Liver (tissue), 9 donors: ENCODE measurements around the gene GNB1L. TPM values are rescaled to one million over a fixed set of nuclear protein-coding genes. Genes with fewer than 3 reads are reported as not detected.

Experiments used
- DNase-seq: peaks from one replicate; pipeline ENCODE4 v3.0.0-alpha.2; 2017; ENCODE audit warnings: low spot score
- H3K27ac ChIP-seq, 2 donors: one replicate each; pipeline ENCODE4 v1.7.0; 2013; ENCODE audit warnings: inconsistent platforms in 2 of 2, low read length in 2 of 2, control low read depth in 1 of 2, low read depth in 1 of 2, mild to moderate bottlenecking in 1 of 2
- H3K27me3 ChIP-seq, 4 donors: one replicate each; pipeline versions ENCODE4 v1.6.1 to v1.7.0; 2013; ENCODE audit warnings: low read length in 3 of 4, inconsistent platforms in 1 of 4, mild to moderate bottlenecking in 1 of 4, moderate library complexity in 1 of 4; ENCODE audit not compliant: control insufficient read depth in 4 of 4, insufficient read depth in 4 of 4
- H3K36me3 ChIP-seq, 4 donors: one replicate each; pipeline versions ENCODE4 v1.6.1 to v1.7.0; 2013; ENCODE audit warnings: low read length in 3 of 4, mild to moderate bottlenecking in 3 of 4, low read depth in 1 of 4, moderate library complexity in 1 of 4; ENCODE audit not compliant: control insufficient read depth in 4 of 4, insufficient read depth in 3 of 4
- H3K4me1 ChIP-seq, 4 donors: one replicate each; pipeline versions ENCODE4 v1.6.1 to v1.7.0; 2013; ENCODE audit warnings: low read length in 3 of 4, mild to moderate bottlenecking in 3 of 4, moderate library complexity in 1 of 4; ENCODE audit not compliant: control insufficient read depth in 4 of 4, insufficient read depth in 4 of 4
- H3K4me3 ChIP-seq, 3 donors: one replicate each; pipeline versions ENCODE4 v1.6.1 to v1.7.0; 2013; ENCODE audit warnings: low read length in 3 of 3, control low read depth in 1 of 3, low read depth in 1 of 3, mild to moderate bottlenecking in 1 of 3
- H3K9ac ChIP-seq, 2 donors: one replicate each; pipeline ENCODE4 v1.7.0; 2013; ENCODE audit warnings: low read length in 2 of 2, mild to moderate bottlenecking in 2 of 2, moderate library complexity in 2 of 2, control low read depth in 1 of 2, low read depth in 1 of 2
- H3K9me3 ChIP-seq, 4 donors: one replicate each; pipeline versions ENCODE4 v1.6.1 to v1.7.0; 2013; ENCODE audit warnings: low read length in 3 of 4; ENCODE audit not compliant: control insufficient read depth in 4 of 4
- ATF3 ChIP-seq: IDR thresholded peaks from 2 replicates; pipeline ENCODE4 v1.6.1; 2016; ENCODE audit warnings: antibody characterized with exemption
- CTCF ChIP-seq: fragments of 150-350 bp; IDR thresholded peaks from 2 replicates; pipeline ENCODE4 v1.5.1; 2017; ENCODE audit warnings: improper control_type of control experiment, low read depth, low read length; ENCODE audit not compliant: missing input control
- EGR1 ChIP-seq, 2 donors: IDR thresholded peaks; 2 replicates each; pipeline ENCODE4 v1.6.1; 2016 to 2018; ENCODE audit warnings: antibody characterized with exemption in 2 of 2, low read depth in 2 of 2
- FOXA1 ChIP-seq: IDR thresholded peaks from 2 replicates; pipeline ENCODE4 v1.6.1; 2016; ENCODE audit warnings: antibody characterized with exemption
- GABPA ChIP-seq, 2 donors: IDR thresholded peaks in 1 of 2; conservative IDR thresholded peaks in 1 of 2; 2 replicates each; pipeline ENCODE4 v1.6.1; 2016; ENCODE audit warnings: antibody characterized with exemption in 2 of 2, mild to moderate bottlenecking in 1 of 2, moderate library complexity in 1 of 2
- HNF4A ChIP-seq, 2 donors: conservative IDR thresholded peaks; 2 replicates each; pipeline ENCODE4 v1.6.1; 2016; ENCODE audit warnings: antibody characterized with exemption in 2 of 2, mild to moderate bottlenecking in 2 of 2
- HNF4G ChIP-seq: IDR thresholded peaks from 2 replicates; pipeline ENCODE4 v1.6.1; 2016; ENCODE audit warnings: antibody characterized with exemption
- JUND ChIP-seq, 2 donors: IDR thresholded peaks; 2 replicates each; pipeline ENCODE4 v1.6.1; 2016; ENCODE audit warnings: antibody characterized with exemption in 2 of 2
- NR2F2 ChIP-seq: IDR thresholded peaks from 2 replicates; pipeline ENCODE4 v1.6.1; 2016; ENCODE audit warnings: antibody characterized with exemption
- REST ChIP-seq: IDR thresholded peaks from 2 replicates; pipeline ENCODE4 v1.6.1; 2016; ENCODE audit warnings: antibody characterized with exemption, mild to moderate bottlenecking
- RXRA ChIP-seq, 2 donors: IDR thresholded peaks; 2 replicates each; pipeline ENCODE4 v1.6.1; 2017 to 2018; ENCODE audit warnings: antibody characterized with exemption in 2 of 2, mild to moderate bottlenecking in 1 of 2
- SP1 ChIP-seq: IDR thresholded peaks from 2 replicates; pipeline ENCODE4 v1.6.1; 2018; ENCODE audit warnings: antibody characterized with exemption, mild to moderate bottlenecking
- YY1 ChIP-seq: IDR thresholded peaks from 2 replicates; pipeline ENCODE4 v1.6.1; 2016; ENCODE audit warnings: antibody characterized with exemption, mild to moderate bottlenecking
- WGBS: extraction: QIAGEN DNeasy Blood & Tissue Kit; methylation state at CpG from one replicate; pipeline ENCODE4 v1.1.7; 2013; 5-methylcytosine and 5-hydroxymethylcytosine counted together
- polyA plus RNA-seq, 2 donors: library from polyadenylated mRNA; stranded (reverse) in 1 of 2; unstranded in 1 of 2; fragments of 200-250 nt in 1 of 2; fragments of >200 nt in 1 of 2; fragmentation: Nextera tagmentation in 1 of 2; extraction: Ambion mirVana in 1 of 2; gene quantifications; one replicate each; pipeline versions ENCODE4 v1.2.1 to v1.2.3, GENCODE V29; 2013 to 2015
- total RNA-seq, 2 donors: library from RNA; depleted of rRNA; stranded (reverse); fragments of >200 nt; gene quantifications; one replicate each; pipeline ENCODE4 v1.2.3, GENCODE V29; 2014
- donor health status: healthy.
- donor health status: healthy.
- donor health status: healthy.
- donor health status: healthy.
- donor health status: healthy.

The GNB1L gene
- total and polyA plus RNA-seq, 4 donors, result 1.5 to 3.6 (median 1.9) TPM

GRCh38 chr22:19786264-19786585 is 68.4 kb downstream of the GNB1L start:
- Histone ChIP-seq H3K4me3 (no peak overlapping the region), H3K27ac (no peak overlapping the region), H3K36me3 (no peaks in the 10 kb centered on the region), H3K9me3 (no peaks in the 10 kb centered on the region), H3K9ac (no peak overlapping the region), H3K4me1 (no peaks in the 10 kb centered on the region), H3K27me3 (no peaks in the 10 kb centered on the region)
- no peak for DNase-seq
- 91% methylated on average over 6 of the region's 6 CpGs for WGBS
- no peak for TF ChIP-seq JUND (IDR thresholded peaks at IDR 0.05)
- TF ChIP-seq GABPA (IDR thresholded peaks at IDR 0.05 in 1 of 2, conservative IDR thresholded peaks at IDR 0.05 in 1 of 2), result no peak
- TF ChIP-seq EGR1 (IDR thresholded peaks at IDR 0.05; ENCODE audit: low read depth in 2 of 2), result no peak
- no peak for TF ChIP-seq YY1
- TF ChIP-seq HNF4A (conservative IDR thresholded peaks at IDR 0.05), result no peak
- no peak for TF ChIP-seq REST
- no peak for TF ChIP-seq SP1

GRCh38 chr22:19785461-19786263 is 69.0 kb downstream of the GNB1L start:
- Histone ChIP-seq H3K9me3 (no peaks in the 10 kb centered on the region), H3K4me3 (no peak overlapping the region), H3K9ac (no peak overlapping the region), H3K36me3 (no peaks in the 10 kb centered on the region), H3K4me1 (no peaks in the 10 kb centered on the region), H3K27me3 (no peaks in the 10 kb centered on the region), H3K27ac (no peak overlapping the region)
- 88% methylated on average over 22 of the region's 22 CpGs for WGBS
- TF ChIP-seq RXRA (IDR thresholded peaks at IDR 0.05), result no peak
- no peak for TF ChIP-seq NR2F2
- TF ChIP-seq HNF4G, result no peak
- no peak for TF ChIP-seq JUND (IDR thresholded peaks at IDR 0.05)
- no peak for TF ChIP-seq CTCF
- no peak for TF ChIP-seq REST
- no peak for TF ChIP-seq SP1
- TF ChIP-seq GABPA (IDR thresholded peaks at IDR 0.05 in 1 of 2, conservative IDR thresholded peaks at IDR 0.05 in 1 of 2), result no peak
- no peak for TF ChIP-seq EGR1 (IDR thresholded peaks at IDR 0.05; ENCODE audit: low read depth in 2 of 2)
- no peak for TF ChIP-seq HNF4A (conservative IDR thresholded peaks at IDR 0.05)
- TF ChIP-seq FOXA1, result no peak
- no peak for TF ChIP-seq ATF3
- no peak for TF ChIP-seq YY1
- no peak for DNase-seq
